HG03442 (cell line): ENCODE results near the gene GRIN1.
A peak's percentile ranks its signal among the peaks of the same experiment; 100 is the strongest.
"Not testable (repeated sequence)": the region's sequence is repeated elsewhere in the genome, so short reads cannot be mapped to it uniquely, and the experiment has no call there.

Source experiments
- ATAC-seq: cut with Tn5 transposase; IDR thresholded peaks from one replicate; pipeline ENCODE4 v1.9.1; 2021; ENCODE audit warnings: mild to moderate bottlenecking, moderate library complexity; ENCODE audit not compliant: unreplicated experiment

The GRIN1 gene

GRCh38 chr9:137127301-137128157 is 11.4 kb upstream of the GRIN1 start:
- ATAC-seq = no peak

- no peak for ATAC-seq
These were observed 10.6 kb upstream of the GRIN1 start for GRCh38 chr9:137128158-137128861.

- ATAC-seq = peak; percentile 7
These were observed 10.0 kb upstream of the GRIN1 start for GRCh38 chr9:137128862-137129455.

- ATAC-seq = peak; percentile 76
These were observed 9.3 kb upstream of the GRIN1 start for GRCh38 chr9:137129456-137130175.

- ATAC-seq = no peak
These were observed 8.7 kb upstream of the GRIN1 start for GRCh38 chr9:137130176-137130755.

- no peak for ATAC-seq
These were observed 4.8 kb upstream of the GRIN1 start for GRCh38 chr9:137134191-137134590.

- ATAC-seq = not testable (repeated sequence)
These were observed 3.8 kb upstream of the GRIN1 start for GRCh38 chr9:137135154-137135553.

GRCh38 chr9:137136261-137136880 is 2.6 kb upstream of the GRIN1 start:
- no peak for ATAC-seq

- no peak for ATAC-seq
These were observed 1.9 kb upstream of the GRIN1 start for GRCh38 chr9:137136881-137137607.

- no peak for ATAC-seq
These were observed 764 bp upstream of the GRIN1 start for GRCh38 chr9:137138058-137138721.

GRCh38 chr9:137139468-137140150 is 655 bp downstream of the GRIN1 start:
- ATAC-seq = no peak

GRCh38 chr9:137140151-137141012 is 1.4 kb downstream of the GRIN1 start:
- no peak for ATAC-seq

- ATAC-seq = no peak
These were observed 2.3 kb downstream of the GRIN1 start for GRCh38 chr9:137141050-137141810.

GRCh38 chr9:137141976-137142936 is 3.3 kb downstream of the GRIN1 start:
- ATAC-seq = no peak

- ATAC-seq = no peak
These were observed 4.5 kb downstream of the GRIN1 start for GRCh38 chr9:137143459-137143858.
